Pancreas (tissue), 10 donors: ENCODE data around the gene PEDS1. TPM values are rescaled to one million over a fixed set of nuclear protein-coding genes. Genes with fewer than 3 reads are reported as not detected.

Source experiments
- ATAC-seq, 4 donors: fragments of 200-7000 bp; cut with Tn5 transposase; one replicate each; pipeline versions ENCODE4 v1.8.0 to v1.9.1; 2020; ENCODE audit warnings: mild to moderate bottlenecking in 4 of 4, moderate library complexity in 4 of 4
- DNase-seq, 6 donors: peaks; one replicate each; pipeline ENCODE4 v3.0.0-alpha.2; 2020
- FAIRE-seq: peaks from 2 replicates; lab custom pipeline; 2012; peaks lifted over from hg19 to GRCh38; lab: Jason Lieb, UNC
- H3K27ac ChIP-seq, 4 donors: fragments of 200-600 bp; sonication (generic); 1 replicate in 3 of 4; 2 replicates in 1 of 4; pipeline versions ENCODE4 v1.5.0 to v1.8.0; 2020
- H3K27me3 ChIP-seq, 4 donors: fragments of 200-600 bp; one replicate each; pipeline ENCODE4 v1.8.0; 2021
- H3K36me3 ChIP-seq, 3 donors: fragments of 200-600 bp; sonication (generic) in 1 of 3; one replicate each; pipeline versions ENCODE4 v1.5.0 to v1.8.0; 2020 to 2021
- H3K4me1 ChIP-seq, 3 donors: fragments of 200-600 bp; one replicate each; pipeline ENCODE4 v1.8.0; 2021
- H3K4me3 ChIP-seq, 4 donors: fragments of 200-600 bp; sonication (generic) in 2 of 4; one replicate each; pipeline versions ENCODE4 v1.5.0 to v1.8.0; 2020 to 2021
- H3K9me3 ChIP-seq, 4 donors: fragments of 200-600 bp; one replicate each; pipeline ENCODE4 v1.8.0; 2021
- WGBS, 2 donors: extraction: QIAGEN DNeasy Blood & Tissue Kit; methylation state at CpG; one replicate each; pipeline ENCODE4 v1.1.7; 2013; 5-methylcytosine and 5-hydroxymethylcytosine counted together
- intact Hi-C, 3 donors: fragments of 100-400 bp; cut with DNase I; formaldehyde crosslinking; loops; one replicate each; pipeline versions ENCODE4 v1.11.1 to v1.14.2; 2022
- polyA plus RNA-seq, 2 donors: library from polyadenylated mRNA; stranded (reverse); fragments of 200-250 nt; gene quantifications; one replicate each; pipeline ENCODE4 v1.2.3, GENCODE V29; 2013
- total RNA-seq, 6 donors: library from RNA; stranded (reverse); fragmentation: NEBNext Ultra II Directional in 4 of 6; extraction: Animal tissue kit (Norgen Biotek cat#: 25700) in 4 of 6; gene quantifications; one replicate each; pipeline versions ENCODE4 v1.2.1 to v1.2.4, GENCODE V29; 2021 to 2023
- TF ChIP-seq, protein P1 (sequence below), 4 donors: fragments of 200-600 bp; sonication (generic) in 3 of 4; IDR thresholded peaks; one replicate each; pipeline versions ENCODE4 v1.5.0 to v1.8.0; 2021; ENCODE audit warnings: antibody characterized with exemption in 4 of 4
- donor health status: healthy with polysubstance abuse.
- donor health status: DM: no; HTN: no; CAD: no; lungs with moderate emphysema.
- donor health status: DM: no; HTN: no; CAD: no.
- donor health status: control.
- donor health status: control.
- donor health status: Bipolar disorder and iron deficiency.
- donor health status: DM: yes; HTN: yes; CAD: no.
- donor health status: DM: no; HTN: no; CAD: no.
- donor health status: DM: no; HTN: no; CAD: no.
- donor health status: DM: yes; HTN: yes; CAD: no.

Gene PEDS1
- total and polyA plus RNA-seq, 8 donors = 3.5 to 11.0 (median 6.4) TPM

DNA sequence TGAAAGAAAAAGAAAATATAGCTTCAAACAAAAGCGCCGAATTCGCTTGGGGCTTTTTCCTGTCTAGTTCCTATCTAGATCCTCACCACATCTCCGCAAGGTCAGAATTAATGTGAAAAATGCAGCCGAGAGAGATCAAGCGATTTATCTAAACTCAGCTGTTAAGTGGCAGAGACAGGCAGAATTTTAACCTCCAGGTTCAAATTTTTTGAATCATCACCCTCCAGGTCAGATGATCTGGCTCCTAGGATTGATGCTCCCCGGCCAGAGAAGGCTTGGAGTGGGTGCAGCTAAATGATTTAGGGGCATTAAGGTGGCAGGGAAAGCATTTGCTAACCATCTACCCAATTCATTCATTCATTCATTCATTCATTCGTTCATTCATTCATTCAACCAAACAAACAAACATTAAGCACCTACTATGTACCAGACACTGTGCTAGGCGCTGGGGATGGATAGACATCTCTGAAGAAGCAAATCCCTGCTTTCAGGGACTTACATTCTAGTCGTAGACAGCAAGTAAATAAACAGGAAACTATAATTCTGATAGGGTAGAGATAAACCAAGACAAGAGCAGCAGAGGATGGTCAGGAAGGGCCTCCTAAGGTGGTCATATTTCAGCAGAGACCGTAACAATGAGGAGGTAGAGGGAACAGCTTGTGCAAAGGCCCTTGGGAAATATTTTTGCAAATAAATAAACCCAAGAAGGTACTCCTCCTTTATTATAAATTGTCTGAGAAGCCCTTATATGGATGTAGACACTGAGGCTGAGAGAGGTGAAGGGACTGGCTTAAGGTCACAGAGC lies 39.9 kb downstream of the PEDS1 start:
- TF ChIP-seq, protein P1, sequence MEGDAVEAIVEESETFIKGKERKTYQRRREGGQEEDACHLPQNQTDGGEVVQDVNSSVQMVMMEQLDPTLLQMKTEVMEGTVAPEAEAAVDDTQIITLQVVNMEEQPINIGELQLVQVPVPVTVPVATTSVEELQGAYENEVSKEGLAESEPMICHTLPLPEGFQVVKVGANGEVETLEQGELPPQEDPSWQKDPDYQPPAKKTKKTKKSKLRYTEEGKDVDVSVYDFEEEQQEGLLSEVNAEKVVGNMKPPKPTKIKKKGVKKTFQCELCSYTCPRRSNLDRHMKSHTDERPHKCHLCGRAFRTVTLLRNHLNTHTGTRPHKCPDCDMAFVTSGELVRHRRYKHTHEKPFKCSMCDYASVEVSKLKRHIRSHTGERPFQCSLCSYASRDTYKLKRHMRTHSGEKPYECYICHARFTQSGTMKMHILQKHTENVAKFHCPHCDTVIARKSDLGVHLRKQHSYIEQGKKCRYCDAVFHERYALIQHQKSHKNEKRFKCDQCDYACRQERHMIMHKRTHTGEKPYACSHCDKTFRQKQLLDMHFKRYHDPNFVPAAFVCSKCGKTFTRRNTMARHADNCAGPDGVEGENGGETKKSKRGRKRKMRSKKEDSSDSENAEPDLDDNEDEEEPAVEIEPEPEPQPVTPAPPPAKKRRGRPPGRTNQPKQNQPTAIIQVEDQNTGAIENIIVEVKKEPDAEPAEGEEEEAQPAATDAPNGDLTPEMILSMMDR (IDR thresholded peaks at IDR 0.05) = no peak
- WGBS, 2 donors = 14 to 18% methylated on average over 11 of the region's 11 CpGs
- Histone ChIP-seq H3K9me3 (no peaks in the 10 kb centered on the region), H3K36me3 (no peaks in the 10 kb centered on the region), H3K27me3 (no peaks in the 10 kb centered on the region), H3K4me1 (peaks cover 15 to 48% (median 31%) of the 10 kb centered on the region in 3 donors), H3K27ac (peak overlapping the region; percentile 82 to 97 (median 90)), H3K4me3 (peak overlapping the region; percentile 91 to 98 (median 96))
- ATAC-seq = no peak
- no peak for FAIRE-seq
- intact Hi-C loops = no loop called here
- DNase-seq = no peak

DNA sequence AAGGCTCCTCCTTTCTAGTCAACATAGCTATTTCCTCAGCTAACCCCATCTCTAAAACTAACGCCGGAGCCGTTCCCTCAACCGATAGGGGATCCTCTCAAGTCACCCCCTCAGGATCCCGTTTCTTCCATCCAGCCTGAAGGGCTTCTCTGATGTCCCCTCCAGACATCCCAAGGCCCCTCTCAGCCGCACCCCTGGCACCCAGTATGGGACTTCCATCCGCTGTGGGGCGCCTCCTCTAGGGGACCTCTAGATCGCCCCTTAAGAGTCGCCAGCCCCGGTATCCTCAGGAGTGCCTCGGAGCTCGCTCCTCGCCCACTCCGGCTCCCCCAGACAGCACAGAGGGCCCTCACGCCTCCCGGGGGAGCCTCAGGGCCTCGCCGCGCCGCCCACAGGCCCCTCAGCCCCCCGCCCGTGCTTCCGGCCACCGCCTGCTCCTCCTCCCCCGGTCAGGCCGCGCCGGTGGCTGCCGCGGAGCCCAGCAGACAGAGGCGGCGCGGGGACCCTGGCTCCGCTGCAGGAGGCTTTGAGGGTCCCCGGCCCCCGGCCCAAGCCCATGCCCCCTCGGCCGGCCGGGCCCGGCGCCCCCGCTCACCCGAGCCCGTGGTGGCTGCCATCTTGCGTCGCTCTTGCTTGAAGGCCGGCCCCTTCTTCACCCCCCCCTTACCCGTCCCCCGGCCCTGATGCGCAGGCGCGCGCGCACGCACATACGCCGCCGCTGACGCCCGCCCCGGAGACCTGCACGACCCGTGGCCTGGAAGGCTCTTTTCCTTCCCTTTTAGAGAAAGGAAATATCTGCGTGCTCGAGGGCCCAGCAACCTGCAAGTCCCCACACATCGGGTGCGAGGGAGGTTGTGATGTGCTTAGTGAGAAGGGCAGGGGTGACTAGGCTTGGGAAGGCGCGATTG lies 40.8 kb downstream of the PEDS1 start, which contains the start of gene UBE2V1:
UBE2V1 (minus strand) TSS at position 639 of the 908 bp plus-strand sequence; CDS start at position 617, 22 bp downstream.
- H3K27me3 ChIP-seq = no peaks in the 10 kb centered on the region
- H3K27ac ChIP-seq = peak within 1 kb of the TSS; percentile 82 to 97 (median 90)
- H3K4me1 ChIP-seq = peaks cover 15 to 55% (median 38%) of the 10 kb centered on the region in 3 donors
- intact Hi-C loops = no loop called here
- TF ChIP-seq, protein P1 (IDR thresholded peaks at IDR 0.05) = no peak
- H3K36me3 ChIP-seq = no peaks in the 10 kb centered on the region
- H3K4me3 ChIP-seq = peak within 1 kb of the TSS; percentile 91 to 98 (median 96)
- DNase-seq = peak; percentile 84 to 97 (median 90)
- ATAC-seq = peak; percentile 77 to 86 (median 81)
- no peaks in the 10 kb centered on the region for H3K9me3 ChIP-seq
- FAIRE-seq = no peak
- WGBS, 2 donors = 0 to 1% methylated on average over 59 to 70 of the region's 70 CpGs

DNA sequence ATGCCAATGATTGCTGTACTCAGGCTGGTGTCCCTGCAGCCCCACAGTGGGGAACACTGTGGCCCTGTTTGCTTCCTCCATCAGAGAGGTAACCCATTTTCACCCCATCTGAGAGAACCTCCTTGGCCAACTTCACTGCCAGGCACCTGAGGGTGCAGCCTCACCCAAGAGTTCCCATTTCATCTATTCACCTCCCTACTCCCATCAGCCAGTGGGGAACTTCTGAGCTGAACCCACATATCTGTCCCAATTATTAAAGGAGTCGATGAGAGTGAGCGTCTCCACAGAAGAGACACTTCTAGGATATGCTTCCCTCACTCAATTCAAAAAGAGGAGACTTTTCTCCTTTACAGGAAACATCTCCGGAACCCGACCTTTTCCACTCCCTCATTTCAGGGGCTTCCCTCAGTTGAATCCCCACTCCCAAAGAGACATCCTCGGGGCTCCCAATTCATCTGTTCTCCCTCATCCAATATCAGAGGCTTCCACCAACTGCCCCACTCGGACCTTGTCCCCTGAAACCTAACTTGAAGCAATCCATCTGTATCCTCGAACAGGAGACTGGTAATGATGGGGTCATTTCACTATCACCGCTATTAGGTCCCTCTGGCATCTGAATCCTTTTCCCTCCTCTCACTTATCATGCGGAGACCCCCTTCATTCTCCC lies 41.6 kb downstream of the PEDS1 start:
- intact Hi-C loops = no loop called here
- peak overlapping the region; percentile 91 to 98 (median 96) for H3K4me3 ChIP-seq
- no peak for FAIRE-seq

More for the DNA sequence above, 41.6 kb downstream of the PEDS1 start:
- 5 to 7% methylated on average over 9 of the region's 9 CpGs for WGBS, 2 donors
- H3K36me3 ChIP-seq = no peaks in the 10 kb centered on the region
- no peaks in the 10 kb centered on the region for H3K9me3 ChIP-seq
- H3K27me3 ChIP-seq = no peaks in the 10 kb centered on the region
- DNase-seq (peak in 1 of 6 donors; percentile 21), ATAC-seq (no peak)
- peak overlapping the region; percentile 82 to 97 (median 90) for H3K27ac ChIP-seq
- TF ChIP-seq, protein P1 (IDR thresholded peaks at IDR 0.05) = no peak
- H3K4me1 ChIP-seq = peaks cover 15 to 55% (median 40%) of the 10 kb centered on the region in 3 donors
